TTC549 (cell line): ENCODE results near the gene SSBP2.
"Not testable (repeated sequence)": the region's sequence is repeated elsewhere in the genome, so short reads cannot be mapped to it uniquely, and the experiment has no call there.

ENCODE experiments used
- FAIRE-seq: peaks from 2 replicates; lab custom pipeline; 2012; peaks lifted over from hg19 to GRCh38; lab: Jason Lieb, UNC

Gene SSBP2

DNA sequence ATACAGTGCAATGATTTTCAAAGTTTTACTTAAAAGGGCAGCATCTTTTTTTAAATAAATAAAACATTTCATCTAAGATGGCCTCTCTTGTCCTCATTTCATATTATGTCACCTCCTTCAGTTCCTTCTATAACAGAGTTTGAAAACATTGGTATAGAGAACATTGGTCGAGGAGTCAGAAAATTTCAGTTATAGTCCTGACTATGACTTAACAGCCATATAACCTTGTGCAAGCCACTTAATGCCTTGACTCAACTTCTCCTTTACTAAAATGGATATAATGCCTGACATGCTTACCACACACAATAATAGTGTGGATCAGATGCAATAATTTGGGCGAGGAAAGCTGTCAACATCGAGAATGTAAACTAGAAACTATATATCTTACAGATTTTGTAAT is 22.6 kb downstream of the SSBP2 start:
- no peak for FAIRE-seq

DNA sequence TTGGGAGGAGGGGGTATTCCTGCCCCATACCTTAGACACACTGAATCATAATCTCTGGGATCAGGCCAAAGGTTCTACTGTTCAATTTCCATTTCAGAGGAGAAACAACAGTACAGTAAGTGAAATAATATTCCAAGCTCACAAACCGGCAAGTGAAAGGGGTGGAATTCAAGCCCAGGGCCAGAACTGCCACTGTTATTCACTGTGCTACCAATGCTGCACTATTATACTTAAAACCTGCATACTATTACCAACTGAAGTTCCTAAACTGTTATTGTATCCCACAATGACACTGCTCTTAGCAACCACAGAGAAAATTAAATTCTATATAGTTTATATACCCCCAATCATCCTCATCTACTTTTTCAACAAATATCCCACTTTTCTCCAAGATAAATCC is 24.6 kb downstream of the SSBP2 start:
- FAIRE-seq = no peak

DNA sequence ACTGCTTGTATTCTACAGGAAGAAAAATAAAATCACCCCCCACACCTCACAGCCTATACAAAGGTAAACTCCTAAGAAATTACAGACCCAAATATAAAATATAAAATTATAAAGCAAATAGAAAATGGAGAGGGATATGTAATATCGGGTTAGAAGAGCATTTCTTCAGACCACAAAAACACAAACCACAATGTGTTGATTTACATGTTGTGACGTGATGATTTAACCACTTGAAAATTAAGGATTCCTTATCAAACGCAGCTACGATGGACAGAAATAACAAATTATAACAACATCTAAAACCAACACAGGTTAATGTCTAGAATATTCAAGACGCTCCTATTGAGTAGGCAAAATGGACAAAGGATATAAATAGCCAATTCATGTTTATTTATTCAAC is 26.3 kb downstream of the SSBP2 start:
- FAIRE-seq = no peak

DNA sequence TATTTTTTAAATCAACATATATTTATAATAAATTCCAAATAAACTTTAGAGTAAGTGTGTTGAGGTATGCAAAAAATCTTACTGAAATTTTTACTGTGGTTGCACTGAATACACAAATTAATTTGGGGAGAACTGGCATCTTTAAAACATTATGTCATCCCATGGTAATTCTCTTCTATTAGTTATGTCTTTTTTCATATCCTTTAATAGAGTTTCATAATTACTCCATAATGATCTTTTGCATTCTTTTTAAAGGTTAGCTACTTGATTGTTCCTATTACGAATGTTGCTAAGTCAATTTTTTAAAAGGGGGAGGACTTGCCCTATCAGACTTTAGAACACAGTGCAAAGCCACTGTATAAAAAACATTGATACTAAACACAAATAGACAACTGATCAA is 26.8 kb downstream of the SSBP2 start:
- FAIRE-seq = no peak

DNA sequence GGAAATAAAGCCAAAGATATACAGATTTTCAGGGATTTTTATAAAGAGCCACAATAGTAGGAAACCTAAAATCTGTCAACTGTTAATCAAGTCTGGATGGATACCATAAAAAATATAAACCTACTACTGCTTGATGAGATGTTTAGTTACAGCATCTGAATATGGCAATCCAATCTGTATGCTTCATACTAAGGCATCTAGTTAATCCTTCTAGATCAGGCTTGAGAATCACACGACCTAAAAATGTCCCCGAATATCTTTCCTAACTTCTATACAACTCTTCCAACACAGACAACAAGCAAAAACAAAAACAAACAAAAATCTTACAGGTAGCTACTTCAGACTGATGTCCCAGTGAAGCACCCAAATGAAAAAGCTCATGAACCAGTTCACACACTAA is 29.8 kb downstream of the SSBP2 start:
- no peak for FAIRE-seq

DNA sequence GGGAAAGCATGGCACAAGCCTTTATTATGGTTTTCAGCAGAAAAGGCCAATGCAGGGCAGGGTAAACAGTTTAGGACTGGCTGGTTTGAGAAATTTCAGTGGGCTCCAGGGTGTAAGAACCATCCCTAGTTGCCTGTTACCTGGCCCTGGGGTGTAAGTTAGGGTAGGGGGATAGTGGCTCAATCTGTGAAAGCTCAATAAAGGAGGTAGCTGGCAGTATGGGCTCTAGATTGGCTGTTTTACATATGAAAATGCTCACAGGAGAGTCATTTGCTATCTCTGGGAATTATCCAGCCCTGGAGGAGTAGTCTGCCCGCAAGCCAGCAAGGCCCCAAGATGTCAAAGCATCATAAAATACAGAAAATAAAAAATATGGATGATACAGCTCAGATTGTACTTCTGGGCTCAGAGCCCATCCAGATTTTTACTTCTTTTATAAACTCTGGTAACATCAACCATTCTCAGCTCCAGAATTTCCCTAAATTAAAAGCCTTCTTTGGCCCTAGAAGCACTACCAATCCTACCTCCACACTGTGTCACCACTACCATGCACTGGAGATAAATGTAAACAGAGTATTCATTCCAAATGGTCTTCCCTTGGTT is 31.1 kb downstream of the SSBP2 start:
- FAIRE-seq = no peak

DNA sequence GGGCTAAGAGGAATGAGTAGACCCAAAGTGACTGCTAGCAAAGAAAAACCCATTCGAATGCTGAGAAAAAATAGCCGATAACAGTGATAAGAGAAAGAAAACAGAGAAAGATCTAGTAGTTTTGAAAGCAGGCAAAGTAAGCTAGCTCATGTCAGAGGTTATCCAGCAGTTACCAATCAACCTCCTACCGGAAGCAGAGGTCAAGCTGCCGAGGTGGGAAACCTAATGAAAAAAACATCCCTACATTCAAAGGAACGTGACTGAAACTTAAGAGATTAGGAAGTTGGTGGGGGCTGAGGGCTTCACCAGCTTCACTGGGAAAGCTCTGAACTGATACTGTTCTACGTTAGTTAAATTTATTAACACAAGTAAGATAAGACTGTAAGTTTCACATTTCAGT is 32.6 kb downstream of the SSBP2 start:
- no peak for FAIRE-seq

DNA sequence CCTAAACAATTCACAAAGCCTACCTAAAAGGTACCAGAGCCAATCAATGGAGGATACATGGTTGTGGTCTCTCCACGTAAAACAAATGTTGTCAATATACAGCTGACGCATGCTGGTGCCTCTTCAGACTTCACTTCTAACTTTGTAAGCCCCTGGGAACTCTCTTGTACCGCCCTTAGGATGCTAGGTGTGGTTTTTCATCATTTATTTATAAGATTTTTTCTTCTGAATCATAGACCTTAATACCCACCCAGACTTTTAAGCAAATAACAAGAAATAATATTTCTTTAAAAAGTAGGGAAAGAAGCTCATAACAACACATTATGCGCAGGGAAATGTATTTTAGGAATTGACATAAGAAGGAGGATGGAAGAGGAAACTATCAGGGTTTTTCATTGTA is 33.0 kb downstream of the SSBP2 start:
- FAIRE-seq = no peak

DNA sequence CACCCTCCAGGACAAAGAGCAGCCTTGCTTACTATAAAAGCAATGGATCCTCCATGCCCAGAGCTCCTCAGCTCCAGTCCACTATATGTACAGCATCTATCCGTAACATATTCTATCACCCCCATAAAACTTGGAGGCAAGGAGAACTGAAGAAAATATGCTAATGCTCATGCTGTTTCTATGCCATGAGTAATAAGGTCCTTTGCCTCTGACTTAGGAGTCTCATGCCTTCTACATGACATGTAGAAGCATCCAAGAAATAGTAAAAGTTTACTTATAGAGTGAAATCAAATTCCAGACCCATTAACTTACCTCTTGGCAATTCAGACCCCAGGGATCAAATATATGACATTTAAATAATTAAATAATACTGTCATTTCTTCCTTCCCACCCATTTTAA is 33.7 kb downstream of the SSBP2 start:
- no peak for FAIRE-seq

DNA sequence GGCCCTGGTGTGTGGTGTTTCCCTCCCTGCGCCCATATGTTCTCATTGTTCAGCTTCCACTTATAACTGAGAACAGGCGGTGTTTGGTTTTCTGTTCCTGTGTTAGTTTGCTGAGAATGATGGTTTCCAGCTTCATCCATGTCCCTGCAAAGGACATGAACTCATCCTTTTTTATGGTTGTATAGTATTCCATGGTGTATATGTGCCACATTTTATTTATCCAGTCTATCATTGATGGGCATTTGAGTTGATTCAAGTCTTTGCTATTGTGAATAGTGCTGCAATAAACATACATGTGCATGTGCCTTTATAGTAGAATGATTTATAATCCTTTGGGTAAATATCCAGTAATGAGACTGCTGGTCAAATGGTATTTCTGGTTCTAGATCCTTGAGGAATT is 36.8 kb downstream of the SSBP2 start:
- not testable (repeated sequence) for FAIRE-seq

DNA sequence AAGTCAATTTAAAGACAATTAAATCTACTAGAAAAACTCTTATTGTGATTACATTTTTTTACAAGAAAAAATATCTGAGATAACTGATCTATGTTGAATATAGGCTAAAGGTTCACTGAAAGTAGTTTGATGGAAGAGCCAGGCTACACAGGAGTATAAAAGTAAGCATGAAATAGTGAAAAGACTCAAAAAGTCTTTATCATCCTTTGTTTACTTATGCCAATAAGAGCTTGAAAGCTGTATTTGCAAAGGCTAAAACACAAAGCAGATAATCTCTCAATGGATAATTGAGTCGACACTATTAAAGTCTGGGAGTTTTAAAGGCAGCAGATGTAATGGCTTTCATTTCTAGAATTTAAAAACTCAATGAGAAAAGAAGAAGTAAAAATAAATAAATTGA is 42.0 kb downstream of the SSBP2 start:
- FAIRE-seq = no peak

DNA sequence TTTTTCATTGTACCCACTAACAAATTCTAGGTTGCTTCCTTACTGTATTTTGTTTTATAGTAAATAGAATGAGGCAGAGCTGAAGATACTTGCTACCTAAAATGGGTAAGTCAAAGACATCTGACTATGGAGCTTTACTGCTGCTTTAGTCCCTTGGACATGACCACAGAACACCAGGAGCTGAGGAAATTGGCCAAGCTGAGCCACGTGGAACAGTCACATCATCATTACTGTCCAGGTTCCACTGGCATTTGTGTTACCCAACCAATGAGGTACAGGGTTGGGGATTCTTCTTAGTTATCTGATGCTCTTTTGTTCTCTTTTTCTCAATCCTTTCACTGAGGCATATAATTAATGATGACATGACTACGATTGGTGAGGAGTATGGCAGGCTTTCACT is 47.1 kb downstream of the SSBP2 start:
- FAIRE-seq = no peak

DNA sequence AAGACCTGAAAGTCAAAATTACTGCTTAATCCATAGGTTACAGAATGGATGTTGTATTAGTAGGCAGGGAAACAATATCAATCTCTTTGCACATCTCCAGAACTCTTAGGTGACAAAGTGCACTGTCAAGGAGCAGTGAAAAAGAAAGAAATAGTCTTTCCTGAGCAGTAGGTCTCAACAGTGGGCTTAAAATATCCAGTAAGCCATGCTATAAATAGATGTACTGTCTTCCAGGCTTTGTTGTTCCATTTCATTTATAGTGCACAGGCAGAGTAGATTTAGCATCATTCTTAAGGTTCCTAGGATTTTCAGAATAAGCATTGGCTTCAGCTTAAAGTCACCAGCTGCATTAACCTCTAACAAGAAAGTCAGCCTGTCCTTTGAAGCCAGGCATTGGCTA is 50.7 kb downstream of the SSBP2 start:
- no peak for FAIRE-seq

DNA sequence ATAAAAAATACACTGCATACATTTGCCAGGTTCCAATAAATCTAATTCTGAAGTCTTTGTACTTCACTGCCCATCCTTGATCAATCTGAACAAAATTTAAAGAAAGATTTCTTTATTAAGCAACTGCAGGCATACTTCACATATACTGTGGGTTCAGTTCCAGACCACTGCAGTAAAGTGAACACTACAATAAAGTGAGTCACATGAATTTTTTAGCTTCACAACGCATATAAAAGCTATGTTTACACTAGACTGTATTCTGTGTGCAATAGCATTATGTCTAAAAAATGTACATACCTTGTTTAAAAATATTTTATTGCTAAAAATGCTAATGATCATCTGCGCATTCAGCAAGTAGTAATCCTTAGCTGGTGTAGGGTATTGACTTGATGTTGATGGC is 52.1 kb downstream of the SSBP2 start:
- FAIRE-seq = no peak

DNA sequence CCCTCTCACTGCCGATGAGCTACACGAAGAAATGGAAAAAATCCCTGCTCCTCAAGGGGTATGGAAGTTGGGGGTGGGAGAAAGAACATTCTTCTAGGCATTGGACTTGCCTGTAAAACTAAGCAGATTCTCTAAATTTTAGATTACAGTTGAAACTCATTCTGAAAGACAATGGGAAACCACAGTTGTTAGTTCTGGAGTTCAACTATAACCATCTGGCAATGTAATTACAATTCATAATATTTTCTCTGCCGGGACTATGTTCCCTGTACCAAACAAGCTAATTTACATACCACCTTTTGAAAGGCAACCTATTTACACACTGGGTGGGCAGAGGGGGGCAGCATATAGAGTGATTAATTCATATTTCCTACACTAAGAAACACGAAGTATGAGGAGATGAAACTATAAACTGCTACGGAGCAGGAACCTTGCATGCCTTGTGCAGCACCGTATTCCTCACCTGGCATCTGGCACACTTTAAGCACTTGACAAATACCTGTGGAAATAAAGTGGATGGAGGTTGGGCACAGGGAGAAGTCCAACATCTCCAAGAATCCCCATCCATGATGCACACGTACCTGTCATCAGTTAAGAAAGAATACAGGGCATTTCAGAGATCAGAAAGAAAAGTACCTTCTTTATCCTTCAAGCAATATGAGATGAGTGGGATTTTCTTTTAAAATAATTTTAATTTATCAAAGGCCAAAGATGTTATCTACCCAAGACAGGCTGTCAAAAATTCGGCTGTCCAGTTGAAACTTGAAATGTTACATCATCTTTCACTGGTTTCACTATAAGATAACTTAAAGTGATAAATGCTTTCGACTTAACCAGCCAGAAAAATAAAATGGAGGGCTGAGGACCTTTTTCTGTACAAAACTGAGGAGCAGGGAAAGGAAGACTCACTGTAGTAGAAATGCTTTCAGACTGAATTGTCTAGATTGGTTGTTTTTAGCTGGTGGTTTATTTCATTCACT is 54.2 kb downstream of the SSBP2 start:
- FAIRE-seq = no peak

DNA sequence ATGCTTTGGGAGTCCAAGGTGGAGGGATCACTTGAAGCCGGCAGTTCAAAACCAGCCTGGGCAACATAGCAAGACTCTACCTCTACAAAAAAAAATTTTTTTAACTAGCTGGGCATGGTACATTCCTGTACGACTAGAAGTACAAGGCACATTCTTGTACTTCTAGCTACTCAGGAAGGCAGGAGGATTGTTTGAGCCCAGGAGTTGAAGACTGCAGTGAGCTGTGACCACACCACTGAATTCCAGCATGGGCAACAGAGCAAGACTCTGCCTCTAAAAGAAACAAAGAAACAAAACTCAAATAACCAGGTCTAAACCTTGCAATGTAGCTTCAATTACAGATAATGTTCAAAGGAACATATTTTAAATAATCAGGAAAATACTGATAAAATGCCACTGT is 56.2 kb downstream of the SSBP2 start:
- FAIRE-seq = no peak

DNA sequence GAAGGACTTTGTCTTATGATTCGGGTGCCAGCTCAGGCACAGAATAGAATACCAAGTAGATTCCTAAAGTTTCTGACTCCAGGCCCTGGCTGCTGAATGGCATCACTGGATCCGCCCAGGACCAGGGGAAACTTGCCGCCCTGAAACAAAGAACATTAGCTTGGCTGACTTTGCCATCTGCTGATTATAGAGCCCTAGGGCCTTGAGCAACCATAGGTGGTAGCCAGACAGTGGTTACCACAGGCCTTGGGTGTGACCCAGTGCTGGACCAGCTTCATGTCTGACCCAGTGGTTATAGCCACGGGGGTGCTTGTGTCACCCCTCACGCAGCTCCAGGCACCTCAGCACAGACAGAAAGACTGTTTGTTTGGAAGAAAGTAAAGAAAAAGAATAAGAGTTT is 62.7 kb downstream of the SSBP2 start:
- no peak for FAIRE-seq

DNA sequence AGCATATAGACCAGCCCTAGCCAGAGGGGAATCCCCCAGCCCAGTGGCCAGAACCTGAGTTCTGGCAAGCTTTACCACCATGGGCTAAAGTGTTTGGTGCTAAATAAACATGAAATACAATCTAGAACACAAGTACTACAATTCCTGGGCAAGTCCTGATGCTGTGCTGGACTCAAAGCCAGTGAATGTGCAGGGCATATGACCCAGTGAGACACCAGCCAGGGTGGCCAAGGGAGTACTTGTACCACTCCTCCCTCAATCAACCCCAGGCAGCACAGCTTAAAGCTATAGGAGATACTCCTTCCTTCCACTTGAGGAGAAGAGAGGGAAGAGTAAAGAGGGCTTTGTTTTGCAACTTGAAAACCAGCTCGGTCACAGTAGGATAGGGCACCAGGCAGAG is 63.6 kb downstream of the SSBP2 start:
- no peak for FAIRE-seq

DNA sequence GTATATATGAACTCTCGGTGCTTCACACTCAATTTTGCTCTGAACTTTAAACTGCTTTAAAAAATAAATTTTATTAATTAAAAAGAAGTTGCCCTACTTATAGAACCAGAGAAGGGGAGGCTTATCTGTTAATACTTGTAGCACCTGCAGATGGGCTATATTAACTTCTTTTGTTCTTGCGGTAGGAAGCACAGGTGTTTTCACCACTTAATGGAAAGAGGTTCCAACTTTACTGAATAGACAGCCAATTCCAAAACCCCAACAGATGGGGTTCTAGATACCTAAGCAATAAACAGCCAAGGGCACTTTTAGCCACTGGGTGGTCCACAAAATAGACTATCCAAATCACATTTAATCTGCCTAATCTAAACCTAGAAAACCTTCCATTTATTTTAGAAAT is 65.4 kb downstream of the SSBP2 start:
- no peak for FAIRE-seq

DNA sequence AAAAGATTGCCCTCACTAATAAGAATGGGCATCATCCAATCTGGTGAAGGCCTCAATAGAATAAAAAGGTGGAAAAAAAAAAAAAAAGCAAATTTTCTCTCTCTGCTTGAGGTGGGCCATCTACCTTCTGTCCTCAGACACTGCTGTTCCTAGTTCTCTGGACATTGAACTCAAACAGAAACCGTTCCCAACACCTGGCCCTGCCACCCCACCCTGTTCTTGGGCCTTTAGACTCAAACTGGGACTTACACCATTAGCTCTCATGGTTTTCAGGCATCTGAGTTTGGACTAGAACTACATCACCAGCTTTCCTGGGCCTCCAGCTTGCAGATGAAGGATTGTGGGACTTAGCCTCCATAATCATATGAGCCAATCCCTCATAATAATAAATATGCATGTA is 71.0 kb downstream of the SSBP2 start:
- FAIRE-seq = no peak

DNA sequence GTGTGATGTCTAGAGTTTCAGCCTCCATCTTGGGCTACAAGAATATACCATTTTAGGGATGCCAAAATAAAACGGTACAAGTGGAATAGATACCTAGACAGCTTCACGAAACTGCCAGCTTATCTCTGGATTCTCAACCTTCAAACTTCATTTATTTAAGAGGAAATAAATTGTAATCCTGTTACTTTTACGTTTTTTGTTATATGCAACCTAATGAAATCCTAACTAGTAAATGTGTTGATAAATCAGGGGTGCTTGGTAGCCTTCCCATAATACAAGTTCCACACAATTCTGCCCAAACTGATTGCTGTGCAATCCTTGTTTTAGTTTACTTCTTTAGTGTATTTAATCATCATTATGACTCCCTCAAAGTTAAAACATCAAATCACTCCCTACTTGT is 75.5 kb downstream of the SSBP2 start:
- FAIRE-seq = no peak

DNA sequence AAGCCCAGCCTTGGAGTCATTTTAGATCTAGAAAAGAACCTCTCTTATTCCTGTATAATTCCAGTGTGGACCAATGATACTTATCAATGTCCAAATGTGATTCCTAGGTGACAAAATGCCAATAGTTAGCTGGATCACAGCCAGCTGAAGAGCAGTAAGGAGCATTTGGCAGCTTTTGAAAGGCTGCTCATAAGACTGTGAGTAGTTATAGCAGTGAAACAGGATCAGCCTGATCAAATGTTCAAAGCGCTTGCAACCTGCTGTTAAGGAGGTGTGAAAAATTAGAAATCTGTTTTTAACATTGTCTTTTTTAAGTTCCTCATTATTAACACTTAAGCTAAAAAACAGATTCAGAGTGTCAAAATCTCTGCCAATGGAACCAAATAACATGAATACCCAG is 85.1 kb downstream of the SSBP2 start:
- no peak for FAIRE-seq

DNA sequence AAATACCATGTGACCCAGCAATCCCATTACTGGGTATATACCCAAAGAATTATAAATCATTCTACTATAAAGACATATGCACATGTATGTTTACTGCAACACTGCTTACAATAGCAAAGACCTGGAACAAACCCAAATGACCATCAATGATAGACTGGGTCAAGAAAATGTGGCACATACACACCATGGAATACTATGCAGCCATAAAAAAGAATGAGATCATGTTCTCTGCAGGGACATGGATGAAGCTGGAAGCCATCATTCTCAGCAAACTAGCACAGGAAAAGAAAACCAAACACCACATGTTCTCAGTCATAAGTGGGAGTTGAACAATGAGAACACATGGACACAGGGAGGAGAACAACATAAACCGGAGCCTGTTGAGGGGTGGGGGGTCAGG is 90.3 kb downstream of the SSBP2 start:
- not testable (repeated sequence) for FAIRE-seq

DNA sequence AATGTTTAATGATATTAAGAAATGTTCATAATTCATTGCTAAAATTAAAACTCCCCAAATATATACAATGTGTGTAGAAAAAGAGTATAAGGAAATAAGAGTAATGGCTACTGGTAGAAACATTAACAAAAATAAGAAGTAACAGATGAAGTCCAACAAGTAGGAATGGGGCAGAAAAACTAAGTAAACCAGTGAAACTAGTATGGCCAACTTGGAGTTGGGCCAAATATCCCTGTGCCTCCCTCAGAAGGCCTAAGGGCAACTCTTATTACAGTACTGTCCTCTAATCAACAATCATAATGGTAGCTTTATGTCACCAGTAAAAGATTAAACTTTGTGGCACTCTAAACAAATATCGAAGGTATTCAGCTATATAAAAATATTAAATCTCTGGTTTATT is 93.5 kb downstream of the SSBP2 start:
- FAIRE-seq = no peak
